NCI-H146 treated with DMSO at 0.1 percent for 48 hours (cell line): Measurements from ENCODE around the gene CEMIP.
"Not testable (repeated sequence)": the region's sequence is repeated elsewhere in the genome, so short reads cannot be mapped to it uniquely, and the experiment has no call there.

Experiments
- DNase-seq: peaks from one replicate; lab custom pipeline; 2025; ENCODE audit not compliant: unreplicated experiment; lab: John Stamatoyannopoulos, UW

The CEMIP gene

GRCh38 chr15:80949756-80950155 is 170.6 kb downstream of the CEMIP start:
- no peak for DNase-seq

GRCh38 chr15:80950291-80951078 is 171.3 kb downstream of the CEMIP start:
- no peak for DNase-seq

GRCh38 chr15:80951941-80952340 is 172.8 kb downstream of the CEMIP start:
- DNase-seq, result no peak

- DNase-seq, result no peak
Measured at GRCh38 chr15:80953001-80953952, 174.1 kb downstream of the CEMIP start.

GRCh38 chr15:80953953-80954778 is 175.0 kb downstream of the CEMIP start:
- no peak for DNase-seq

- not testable (repeated sequence) for DNase-seq
Measured at GRCh38 chr15:80955571-80956452, 176.6 kb downstream of the CEMIP start.

- DNase-seq, result no peak
Measured at GRCh38 chr15:80957556-80957955, 178.4 kb downstream of the CEMIP start.

- no peak for DNase-seq
Measured at GRCh38 chr15:80957976-80958375, 178.8 kb downstream of the CEMIP start.

- no peak for DNase-seq
Measured at GRCh38 chr15:80958818-80959495, 179.8 kb downstream of the CEMIP start.

GRCh38 chr15:80965454-80965853 is 186.3 kb downstream of the CEMIP start:
- DNase-seq, result not testable (repeated sequence)

GRCh38 chr15:80966431-80967197 is 187.4 kb downstream of the CEMIP start:
- no peak for DNase-seq

GRCh38 chr15:80967451-80967850 is 188.3 kb downstream of the CEMIP start:
- no peak for DNase-seq

GRCh38 chr15:80967991-80968510 is 188.9 kb downstream of the CEMIP start:
- no peak for DNase-seq

- no peak for DNase-seq
Measured at GRCh38 chr15:80969316-80969715, 190.1 kb downstream of the CEMIP start.

GRCh38 chr15:80970018-80970657 is 191.0 kb downstream of the CEMIP start:
- DNase-seq, result peak; percentile 26

- no peak for DNase-seq
Measured at GRCh38 chr15:80970658-80971057, 191.5 kb downstream of the CEMIP start.

- no peak for DNase-seq
Measured at GRCh38 chr15:80971143-80971542, 192.0 kb downstream of the CEMIP start.

GRCh38 chr15:80972276-80972675 is 193.1 kb downstream of the CEMIP start:
- DNase-seq, result no peak
